Coronary artery (tissue), 2 donors: ENCODE measurements around the gene OR10G8.
"Not testable (repeated sequence)": the region's sequence is repeated elsewhere in the genome, so short reads cannot be mapped to it uniquely, and the experiment has no call there.

ENCODE experiments used
- DNase-seq: peaks from one replicate; pipeline ENCODE4 v3.0.0-alpha.2; 2017; ENCODE audit warnings: low spot score
- H3K27ac ChIP-seq, 2 donors: fragments of 200-600 bp; sonication (generic); one replicate each; pipeline ENCODE4 v1.5.1; 2016 to 2019
- H3K4me3 ChIP-seq: fragments of 200-600 bp; sonication (generic); 2 replicates; pipeline ENCODE4 v1.5.1; 2016; ENCODE audit warnings: mild to moderate bottlenecking, moderate library complexity
- CTCF ChIP-seq: fragments of 200-600 bp; sonication (generic); IDR thresholded peaks from one replicate; pipeline ENCODE4 v1.5.1; 2019; ENCODE audit warnings: antibody characterized with exemption

Gene OR10G8

GRCh38 chr11:124026498-124026897, at the start of gene OR10G8:
OR10G8 (plus strand) TSS chr11:124026798; CDS start chr11:124029623, 2,825 bp downstream.
- no peak for DNase-seq
- Histone ChIP-seq H3K4me3 (no peak within 1 kb of the TSS), H3K27ac (no peak within 1 kb of the TSS)
- no peak for TF ChIP-seq CTCF

- H3K27ac ChIP-seq = no peak within 1 kb of the TSS
- DNase-seq = no peak
- no peak for TF ChIP-seq CTCF
- H3K4me3 ChIP-seq = no peak within 1 kb of the TSS
These were observed 48.8 kb upstream of the OR10G8 start, which contains the start of gene OR10S1 for GRCh38 chr11:123977731-123978347. OR10S1 (minus strand) TSS chr11:123977781; CDS start chr11:123977664, 117 bp downstream.

- H3K4me3 ChIP-seq = no peak overlapping the region
- TF ChIP-seq CTCF = no peak
- H3K27ac ChIP-seq = no peak overlapping the region
- DNase-seq = no peak
These were observed 47.3 kb upstream of the OR10G8 start for GRCh38 chr11:123979311-123979710.

GRCh38 chr11:123995119-123995518, 31.5 kb upstream of the OR10G8 start, which contains the start of gene OR10G6:
OR10G6 (minus strand) TSS chr11:123995161; CDS start chr11:123995161, 0 bp downstream.
- H3K27ac ChIP-seq = no peak within 1 kb of the TSS
- no peak within 1 kb of the TSS for H3K4me3 ChIP-seq
- DNase-seq = no peak
- no peak for TF ChIP-seq CTCF

- DNase-seq = no peak
- TF ChIP-seq CTCF = no peak
- no peak within 1 kb of the TSS for H3K27ac ChIP-seq
- no peak within 1 kb of the TSS for H3K4me3 ChIP-seq
These were observed 13.9 kb upstream of the OR10G8 start, which contains the start of gene OR10G4 for GRCh38 chr11:124012697-124013096. OR10G4 (plus strand) TSS chr11:124012997; CDS start chr11:124015575, 2,578 bp downstream.

- not testable (repeated sequence) for DNase-seq, H3K4me3 ChIP-seq, H3K27ac ChIP-seq
These were observed 10.8 kb upstream of the OR10G8 start for GRCh38 chr11:124015837-124016236.

GRCh38 chr11:124036666-124037065, 10.1 kb downstream of the OR10G8 start:
- no peak overlapping the region for H3K4me3 ChIP-seq
- TF ChIP-seq CTCF = no peak
- no peak for DNase-seq
- H3K27ac ChIP-seq = no peak overlapping the region
